Daoy (cell line): ENCODE measurements around the gene HNRNPA3. TPM values are rescaled to one million over a fixed set of nuclear protein-coding genes. Genes with fewer than 3 reads are reported as not detected.
"Not testable (repeated sequence)": the region's sequence is repeated elsewhere in the genome, so short reads cannot be mapped to it uniquely, and the experiment has no call there.

Source experiments
- DNase-seq: peaks from one replicate; pipeline ENCODE4 v3.0.0-alpha.2; 2015; ENCODE audit warnings: low read depth
- total RNA-seq: library from RNA; depleted of rRNA; stranded (reverse); fragments of >200 nt; shearing (Covaris generic); gene quantifications from 2 replicates; pipeline ENCODE4 v1.2.3, GENCODE V29; 2014

Gene HNRNPA3
- total RNA-seq, 1 experiment from 2014 or later, result 52.1 TPM

DNA sequence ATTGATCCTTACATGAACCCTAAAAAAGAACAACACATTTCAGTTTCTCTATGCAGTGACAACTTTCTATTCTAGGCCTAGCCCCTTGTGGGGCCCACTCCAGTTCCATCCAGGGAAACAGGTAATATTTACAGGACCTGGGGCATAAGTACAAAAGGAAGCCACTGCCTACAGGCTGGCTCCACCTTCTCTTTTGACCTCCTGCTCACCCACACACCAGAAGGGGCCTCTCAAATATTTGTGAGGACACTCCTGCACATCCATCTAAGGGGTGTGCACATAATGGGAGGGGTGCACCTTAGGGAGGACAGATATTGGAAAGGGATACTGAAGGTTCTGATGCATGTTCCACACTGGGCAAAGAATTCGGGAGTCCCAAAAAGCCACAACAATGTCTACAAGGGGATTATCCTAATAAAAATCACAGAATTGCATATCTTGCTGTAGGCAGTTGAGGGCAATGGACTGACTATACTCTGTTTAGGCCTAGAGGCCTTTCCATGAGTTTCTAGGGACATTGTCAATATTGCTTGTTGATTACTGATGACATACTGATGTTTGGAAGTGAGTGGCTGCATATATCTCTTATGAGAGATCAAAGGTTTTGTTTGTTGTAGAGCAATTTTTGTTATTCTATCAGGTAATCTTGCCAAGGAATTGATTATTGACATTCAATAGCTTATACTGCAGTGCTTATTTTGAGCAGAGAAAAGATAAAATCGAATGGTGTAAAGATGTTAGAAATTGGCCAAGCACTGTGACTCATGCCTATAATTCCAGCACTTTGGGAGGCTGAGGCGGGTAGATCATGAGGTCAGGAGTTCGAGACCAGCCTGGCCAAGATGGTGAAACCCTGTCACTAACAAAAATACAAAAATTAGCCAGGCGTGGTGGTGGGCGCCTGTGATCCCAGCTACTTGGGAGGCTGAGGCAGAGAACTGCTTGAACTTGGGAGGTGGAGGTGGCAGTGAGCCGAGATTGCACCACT lies 23.8 kb upstream of the HNRNPA3 start:
- no peak for DNase-seq

DNA sequence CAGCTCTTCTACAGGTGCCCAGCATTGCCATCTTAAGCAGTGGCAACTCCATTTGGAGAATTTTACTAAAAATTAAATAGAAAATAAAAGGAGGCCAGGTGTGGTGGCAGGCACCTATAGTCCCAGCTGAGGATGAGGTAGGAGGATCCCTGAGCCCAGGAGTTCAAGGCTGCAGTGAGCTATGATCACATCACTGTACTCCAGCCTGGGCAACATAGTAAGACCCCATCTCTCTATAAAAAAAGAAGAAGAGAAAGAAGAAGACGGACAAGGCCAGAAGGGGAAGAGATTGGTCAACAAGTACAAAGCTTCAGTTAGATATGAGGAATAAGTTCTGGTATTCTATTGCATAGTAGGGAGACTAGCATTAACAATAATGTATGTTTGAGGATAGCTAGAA lies 21.7 kb upstream of the HNRNPA3 start:
- DNase-seq, result no peak

DNA sequence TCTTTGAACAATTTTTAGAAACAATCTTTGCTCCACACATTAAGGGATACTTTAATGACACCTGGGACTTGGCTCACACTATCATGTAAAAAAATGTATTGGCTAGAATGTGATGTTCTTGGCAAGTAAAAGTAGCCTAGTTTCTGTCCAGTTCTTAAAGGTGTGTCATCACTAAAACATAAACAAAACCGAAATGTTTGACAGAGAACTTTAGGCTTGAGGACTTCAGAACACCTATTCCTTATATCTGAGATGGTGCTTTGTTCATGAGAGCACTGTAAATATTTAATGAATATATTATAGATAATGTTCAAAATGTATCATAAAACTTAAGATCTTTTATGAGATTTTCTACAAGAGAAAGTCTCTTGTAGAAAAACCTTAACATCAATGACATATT lies 19.8 kb upstream of the HNRNPA3 start:
- DNase-seq, result no peak

DNA sequence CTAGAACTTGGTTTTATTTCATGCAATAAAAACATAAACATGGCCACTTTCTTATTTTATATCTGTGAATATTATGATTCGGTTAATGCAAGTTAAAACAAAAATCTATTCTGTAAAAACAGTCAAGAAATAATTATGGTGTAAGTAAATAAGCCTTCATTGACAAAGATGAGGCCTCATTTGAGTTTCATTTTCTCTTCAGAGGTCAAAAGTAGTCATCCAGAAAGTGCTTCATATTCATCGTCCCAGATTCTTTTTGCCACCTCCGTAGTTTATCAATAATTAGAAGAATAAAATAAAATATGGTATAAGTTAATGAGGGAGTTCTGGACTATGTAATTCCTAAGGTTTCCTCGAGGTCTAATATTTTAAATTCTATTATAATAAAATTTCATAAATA lies 19.4 kb upstream of the HNRNPA3 start:
- no peak for DNase-seq

DNA sequence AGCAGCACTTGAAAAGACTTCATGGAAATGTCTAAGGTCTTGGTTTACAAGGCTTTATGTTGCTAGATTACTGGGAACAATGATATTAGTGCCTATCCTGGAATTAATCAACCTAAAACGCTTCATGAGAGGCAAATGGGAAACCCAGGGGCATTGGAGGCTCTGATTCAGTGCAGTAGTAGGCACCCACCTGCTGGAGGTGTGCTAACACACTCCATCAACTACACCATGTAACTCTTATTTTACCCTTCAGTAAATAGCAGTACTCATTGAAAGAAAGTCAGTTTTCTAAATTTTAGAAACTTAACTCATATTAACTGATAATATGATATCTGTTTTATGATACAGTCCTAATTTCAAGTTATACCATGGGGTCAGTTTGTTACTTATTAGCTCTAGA lies 17.4 kb upstream of the HNRNPA3 start:
- no peak for DNase-seq

GRCh38 chr2:177200419-177200818 lies 12.2 kb upstream of the HNRNPA3 start:
- DNase-seq, result not testable (repeated sequence)

DNA sequence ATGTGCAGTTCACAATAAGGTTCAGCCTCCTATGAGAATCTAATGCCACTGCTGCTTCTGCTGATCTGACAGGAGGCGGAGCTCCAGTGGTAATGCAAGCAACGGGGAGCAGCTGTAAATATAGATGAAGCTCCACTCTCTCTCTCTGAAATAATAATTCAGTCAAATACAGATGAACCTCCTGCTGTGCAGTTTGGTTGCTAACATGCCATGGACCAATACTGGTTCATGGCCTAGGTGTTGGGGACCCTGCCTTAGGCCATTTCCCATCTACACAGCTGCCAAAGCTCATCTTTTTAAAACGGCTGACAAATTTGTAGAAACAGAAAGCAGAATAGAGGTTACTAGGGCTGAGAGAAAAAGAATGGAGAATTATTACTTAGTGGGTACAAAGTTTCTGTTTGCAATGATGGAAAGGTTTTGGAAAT lies 10.7 kb upstream of the HNRNPA3 start:
- DNase-seq, result no peak

DNA sequence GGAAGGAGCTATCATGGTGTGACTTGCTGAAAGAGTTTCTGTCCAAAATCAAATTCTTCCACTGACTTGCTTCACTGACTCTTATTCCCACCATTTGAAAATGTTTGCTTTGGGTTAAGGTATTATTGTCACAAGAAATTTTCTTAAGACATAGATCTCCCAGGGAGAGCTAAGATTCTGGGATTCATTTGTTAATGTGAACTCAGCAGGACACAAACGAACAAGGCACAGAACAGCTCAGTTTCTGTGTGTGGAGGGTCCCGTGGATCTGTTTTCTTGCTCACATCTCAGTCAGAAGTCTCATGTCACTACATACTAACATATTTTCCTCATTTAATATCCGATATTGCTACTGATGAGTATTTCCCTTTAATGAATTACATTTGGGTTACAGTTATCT lies 8.2 kb upstream of the HNRNPA3 start:
- no peak for DNase-seq

DNA sequence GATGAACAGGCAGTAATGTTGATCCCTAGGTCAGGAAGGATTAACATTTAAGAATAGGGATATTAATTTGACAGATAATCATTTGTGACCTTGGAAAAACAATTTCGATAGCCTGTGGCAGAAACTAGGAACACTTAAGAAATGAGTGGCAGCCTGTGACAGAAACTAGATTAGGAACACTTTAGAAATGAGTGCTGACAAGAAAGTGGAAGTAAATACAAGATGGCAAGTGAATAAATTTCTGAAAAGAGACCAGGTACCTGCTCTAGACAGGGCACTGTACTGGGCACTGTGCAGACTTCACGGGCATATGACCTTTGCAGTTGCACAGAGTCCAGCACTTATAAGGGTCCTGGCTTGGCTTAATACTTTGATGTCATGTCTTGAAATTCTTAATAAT lies 5.5 kb upstream of the HNRNPA3 start:
- DNase-seq, result no peak

- DNase-seq, result no peak
Observed at GRCh38 chr2:177211169-177211568, 1.4 kb upstream of the HNRNPA3 start.

DNA sequence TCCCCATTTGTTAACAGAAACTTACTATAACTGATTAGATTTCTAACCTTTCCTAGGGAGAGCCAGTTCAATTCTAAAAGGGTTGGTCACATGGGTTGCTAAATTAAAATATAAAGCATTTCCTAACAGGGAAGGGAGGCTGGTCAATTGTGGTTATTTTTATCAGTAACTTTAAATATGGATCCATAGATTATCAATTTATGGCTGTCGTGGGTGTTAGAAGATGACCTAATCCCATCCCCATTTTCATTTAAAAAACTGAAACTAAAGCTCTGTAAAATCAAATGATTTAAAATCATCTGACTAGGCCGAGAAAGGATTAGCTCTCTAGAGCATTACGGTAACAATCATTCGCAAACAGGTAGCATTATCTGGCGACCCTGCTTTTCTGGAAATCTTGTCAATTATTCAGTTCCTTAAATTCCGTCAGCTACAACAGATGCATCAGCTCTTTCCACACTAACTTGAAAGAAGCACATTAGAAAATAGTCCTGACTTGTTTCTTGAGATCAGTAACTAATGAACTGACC lies 953 bp upstream of the HNRNPA3 start:
- DNase-seq, result no peak

DNA sequence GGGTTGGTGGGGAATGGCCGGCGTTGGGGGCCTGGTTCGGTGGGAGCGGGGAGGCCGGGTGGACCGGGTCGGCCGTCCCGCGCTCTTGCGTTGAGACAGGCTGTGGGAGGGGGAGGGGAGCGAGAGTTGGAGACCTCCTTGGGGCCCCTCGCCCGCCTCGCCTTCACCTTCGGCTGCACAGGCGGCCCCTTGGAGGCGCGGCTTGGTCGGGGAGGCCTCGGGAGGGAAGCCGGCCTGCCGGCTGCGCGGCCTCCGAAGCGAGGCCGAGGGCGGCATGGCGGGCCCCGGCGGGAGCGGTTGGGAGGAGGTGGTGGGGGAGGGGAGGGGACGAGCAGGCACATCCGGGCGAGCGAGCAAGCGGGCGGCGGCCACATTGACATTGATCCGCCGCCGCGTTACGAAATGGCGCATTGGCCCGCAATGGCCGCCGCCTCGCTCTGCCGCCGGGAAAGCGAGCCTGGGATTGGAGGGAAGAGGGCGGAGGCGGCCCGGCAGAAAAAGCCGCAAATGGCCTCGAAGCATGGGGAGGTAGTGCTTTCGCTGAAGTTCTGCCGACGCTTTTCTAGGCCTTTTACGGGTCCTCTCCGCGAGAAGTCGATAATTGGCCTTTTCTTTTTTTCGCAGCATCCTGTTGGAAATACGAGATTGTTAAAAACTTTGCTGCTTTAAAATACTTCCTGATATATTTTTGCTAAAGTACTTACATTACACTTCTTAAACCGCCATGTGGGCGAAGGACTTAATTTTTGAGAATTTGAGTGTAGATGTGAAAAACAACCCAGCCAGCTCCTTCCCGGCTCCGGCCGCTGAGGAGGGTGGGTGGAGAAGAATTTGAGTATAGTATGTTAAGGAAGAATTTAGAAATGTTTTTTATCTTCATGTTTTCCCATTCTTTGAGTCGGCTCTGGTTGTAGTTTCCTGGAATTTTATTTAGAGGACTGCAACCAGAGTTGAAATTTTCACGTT lies 580 bp downstream of the HNRNPA3 start:
- DNase-seq, result peak; percentile 91

- no peak for DNase-seq
Observed at GRCh38 chr2:177217247-177217843, 4.8 kb downstream of the HNRNPA3 start.

DNA sequence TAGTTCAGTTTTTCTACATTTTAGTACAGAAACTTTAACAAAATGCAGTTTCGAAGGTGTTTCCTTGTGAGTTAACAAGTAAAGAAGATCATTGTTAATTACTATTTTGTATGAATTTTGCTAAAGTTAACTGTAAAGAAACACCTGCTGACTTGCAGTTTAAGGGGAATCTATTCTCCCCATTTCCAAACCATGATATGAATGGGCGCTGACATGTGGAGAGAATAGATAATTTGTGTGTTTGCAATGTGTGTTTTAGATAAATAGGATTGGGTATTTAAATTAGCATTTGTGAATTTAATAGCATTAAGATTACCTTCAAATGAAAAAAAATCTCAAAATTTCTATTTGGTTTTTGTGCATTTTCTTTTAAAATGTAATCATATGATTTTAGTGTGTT lies 7.2 kb downstream of the HNRNPA3 start:
- not testable (repeated sequence) for DNase-seq

- DNase-seq, result no peak
Observed at GRCh38 chr2:177221534-177221933, 8.9 kb downstream of the HNRNPA3 start.

GRCh38 chr2:177221970-177222369 lies 9.4 kb downstream of the HNRNPA3 start:
- DNase-seq, result no peak

DNA sequence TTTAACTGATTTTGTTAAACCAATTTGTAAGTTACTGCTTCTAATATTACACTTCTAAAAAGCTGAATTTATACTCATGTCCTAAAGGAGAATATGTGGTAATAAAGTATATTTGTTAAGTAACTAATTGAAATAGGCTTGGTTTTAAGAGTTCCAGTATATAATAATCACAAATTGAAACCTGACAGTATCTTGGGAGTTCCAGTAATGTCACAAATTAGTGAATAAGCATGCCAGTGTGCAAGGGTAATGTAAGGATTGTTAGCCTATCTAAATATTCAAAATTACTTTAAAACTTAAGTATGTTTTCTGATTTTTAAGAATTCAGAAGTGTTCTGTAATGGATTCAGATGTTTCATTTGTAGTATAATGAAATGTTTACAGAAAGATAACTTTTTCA lies 10.8 kb downstream of the HNRNPA3 start:
- not testable (repeated sequence) for DNase-seq

GRCh38 chr2:177225965-177226360 lies 13.4 kb downstream of the HNRNPA3 start:
- DNase-seq, result no peak

GRCh38 chr2:177229442-177230242 lies 17.0 kb downstream of the HNRNPA3 start:
- no peak for DNase-seq

GRCh38 chr2:177231270-177231669 lies 18.7 kb downstream of the HNRNPA3 start:
- no peak for DNase-seq
